ENCODE results near the gene KPNB1.

KPNB1 gene

GRCh38 chr17:47611372-47612350 lies 38.1 kb upstream of the KPNB1 start:
- ChIA-PET CTCF (interaction anchor here (0.7 kb wide), 1 partner anchor 70 kb away, joined by 3 read pairs; no protein-coding TSS in a partner anchor), POLR2A (ENCODE audit: low non-redundant PET) (no interaction called here)
- H3K27ac ChIP-seq: peak overlapping the region; percentile 40
- TF ChIP-seq, protein P1, sequence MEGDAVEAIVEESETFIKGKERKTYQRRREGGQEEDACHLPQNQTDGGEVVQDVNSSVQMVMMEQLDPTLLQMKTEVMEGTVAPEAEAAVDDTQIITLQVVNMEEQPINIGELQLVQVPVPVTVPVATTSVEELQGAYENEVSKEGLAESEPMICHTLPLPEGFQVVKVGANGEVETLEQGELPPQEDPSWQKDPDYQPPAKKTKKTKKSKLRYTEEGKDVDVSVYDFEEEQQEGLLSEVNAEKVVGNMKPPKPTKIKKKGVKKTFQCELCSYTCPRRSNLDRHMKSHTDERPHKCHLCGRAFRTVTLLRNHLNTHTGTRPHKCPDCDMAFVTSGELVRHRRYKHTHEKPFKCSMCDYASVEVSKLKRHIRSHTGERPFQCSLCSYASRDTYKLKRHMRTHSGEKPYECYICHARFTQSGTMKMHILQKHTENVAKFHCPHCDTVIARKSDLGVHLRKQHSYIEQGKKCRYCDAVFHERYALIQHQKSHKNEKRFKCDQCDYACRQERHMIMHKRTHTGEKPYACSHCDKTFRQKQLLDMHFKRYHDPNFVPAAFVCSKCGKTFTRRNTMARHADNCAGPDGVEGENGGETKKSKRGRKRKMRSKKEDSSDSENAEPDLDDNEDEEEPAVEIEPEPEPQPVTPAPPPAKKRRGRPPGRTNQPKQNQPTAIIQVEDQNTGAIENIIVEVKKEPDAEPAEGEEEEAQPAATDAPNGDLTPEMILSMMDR (conservative IDR thresholded peaks at IDR 0.05; ENCODE audit: low read depth): no peak
- no peak for DNase-seq (ENCODE audit: low spot score)

- peak; percentile 19 for DNase-seq (ENCODE audit: low spot score)
- POLR2A ChIA-PET (ENCODE audit: low non-redundant PET): no interaction called here
- 0 out of 2 replicates have a peak overlapping the region, but pooled peaks have one; percentile 29 for H3K27ac ChIP-seq
- CTCF ChIA-PET: interaction anchor here (0.6 to 1.6 kb wide), 4 partner anchors 16 to 231 kb away, joined by 3 to 9 read pairs (median 3); no protein-coding TSS in a partner anchor
- TF ChIP-seq, protein P1 (conservative IDR thresholded peaks at IDR 0.05; ENCODE audit: low read depth): peak; percentile 79
Measured at GRCh38 chr17:47615766-47616424, 33.8 kb upstream of the KPNB1 start.

- ChIA-PET CTCF (interaction anchor here (0.6 to 1.3 kb wide), 2 partner anchors 29 to 1379 kb away, joined by 4 read pairs; no protein-coding TSS in a partner anchor), POLR2A (ENCODE audit: low non-redundant PET) (no interaction called here)
- TF ChIP-seq, protein P1 (conservative IDR thresholded peaks at IDR 0.05; ENCODE audit: low read depth): peak; percentile 14; the same call in 1 of the 2 replicates
- no peak for DNase-seq (ENCODE audit: low spot score)
- no peak overlapping the region for H3K27ac ChIP-seq
Measured at GRCh38 chr17:47618410-47618809, 31.3 kb upstream of the KPNB1 start.

- H3K27ac ChIP-seq: peak overlapping the region; percentile 68
- ChIA-PET CTCF (interaction anchor here (0.7 kb wide), 1 partner anchor 28 kb away, joined by 3 read pairs; no protein-coding TSS in a partner anchor), POLR2A (ENCODE audit: low non-redundant PET) (no interaction called here)
- peak; percentile 46 for DNase-seq (ENCODE audit: low spot score)
- TF ChIP-seq, protein P1 (conservative IDR thresholded peaks at IDR 0.05; ENCODE audit: low read depth): no peak
Measured at GRCh38 chr17:47620503-47621245, 29.0 kb upstream of the KPNB1 start.

DNA sequence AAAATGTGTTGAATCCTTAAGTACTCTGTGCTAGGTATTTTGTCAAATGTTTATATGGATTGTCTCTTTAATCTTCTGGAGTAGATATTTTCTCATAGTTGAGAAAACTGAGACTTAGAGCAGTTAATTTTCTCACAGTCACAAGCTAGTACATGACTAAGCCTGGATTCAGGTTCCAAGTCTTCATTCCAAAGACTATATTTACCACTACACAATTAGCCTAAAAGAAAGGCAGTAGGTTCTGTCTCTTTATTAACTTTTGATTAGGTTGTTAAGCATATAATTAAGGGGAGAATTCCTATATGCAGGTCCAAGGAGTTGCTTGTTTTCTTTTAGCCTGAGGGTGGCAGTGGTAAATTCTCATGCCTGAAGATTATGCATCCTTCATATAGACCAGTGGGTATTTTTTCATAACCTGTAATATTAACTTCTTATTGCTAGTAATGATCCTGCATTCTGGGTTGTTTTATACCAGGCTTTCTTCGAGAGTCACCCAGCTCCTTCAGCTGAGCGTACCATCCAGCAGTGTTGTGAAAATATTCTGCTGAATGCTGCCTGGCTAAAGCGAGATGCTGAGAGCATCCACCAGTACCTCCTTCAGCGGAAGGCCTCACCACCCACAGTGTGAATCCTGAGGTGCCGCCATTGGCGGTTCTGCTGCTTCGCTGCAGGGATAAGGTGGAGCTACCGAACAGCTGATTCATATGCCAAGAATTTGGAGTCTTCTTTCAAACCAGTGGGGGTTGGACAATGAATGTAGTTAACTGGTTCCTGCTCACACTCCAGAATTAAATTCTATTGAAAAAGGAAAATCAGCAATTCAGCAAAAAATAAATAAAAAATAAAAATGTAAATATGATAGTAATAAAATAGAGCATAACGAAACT lies 28.2 kb upstream of the KPNB1 start:
- TF ChIP-seq, protein P1 (conservative IDR thresholded peaks at IDR 0.05; ENCODE audit: low read depth): peak; percentile 39
- ChIA-PET CTCF (interaction anchor here (0.6 to 0.7 kb wide), 2 partner anchors 25 to 639 kb away, joined by 3 to 7 read pairs; no protein-coding TSS in a partner anchor), POLR2A (ENCODE audit: low non-redundant PET) (no interaction called here)
- DNase-seq (ENCODE audit: low spot score): peak; percentile 92
- peak overlapping the region; percentile 81 for H3K27ac ChIP-seq
